8988T (cell line): ENCODE results near the gene ERRFI1.
"Not testable (repeated sequence)": the region's sequence is repeated elsewhere in the genome, so short reads cannot be mapped to it uniquely, and the experiment has no call there.

Experiments
- DNase-seq: peaks from one replicate; pipeline ENCODE4 v3.0.0; 2011

The ERRFI1 gene

GRCh38 chr1:7967651-7968050, 58.5 kb downstream of the ERRFI1 start:
- DNase-seq: no peak

- DNase-seq: no peak
Measured at GRCh38 chr1:7967196-7967595, 58.9 kb downstream of the ERRFI1 start.

- no peak for DNase-seq
Measured at GRCh38 chr1:7964476-7964875, 61.6 kb downstream of the ERRFI1 start.

GRCh38 chr1:7963841-7964240, 62.3 kb downstream of the ERRFI1 start:
- not testable (repeated sequence) for DNase-seq

- DNase-seq: not testable (repeated sequence)
Measured at GRCh38 chr1:7963378-7963730, 62.8 kb downstream of the ERRFI1 start.

- DNase-seq: no peak
Measured at GRCh38 chr1:7962636-7963377, 63.3 kb downstream of the ERRFI1 start.

DNA sequence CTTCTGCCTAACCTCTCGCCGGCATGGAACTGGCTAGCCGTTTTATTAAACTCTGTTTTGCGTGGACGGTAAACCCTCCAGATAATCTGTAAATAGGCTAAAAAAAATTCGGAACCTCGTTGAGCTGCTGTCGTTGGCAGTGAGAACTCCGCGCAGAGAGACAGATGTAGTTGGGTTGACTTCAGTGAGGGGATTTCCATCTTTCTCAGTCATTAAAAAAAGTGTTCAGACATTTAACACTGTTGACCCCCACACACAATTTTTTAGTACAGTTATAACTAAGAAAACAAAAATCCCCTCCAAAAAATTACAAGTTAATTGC, 64.1 kb downstream of the ERRFI1 start:
- DNase-seq: no peak
